HG03565 (cell line): Measurements from ENCODE around the gene NFE2L2.
"Not testable (repeated sequence)": the region's sequence is repeated elsewhere in the genome, so short reads cannot be mapped to it uniquely, and the experiment has no call there.

ENCODE experiments used
- ATAC-seq: cut with Tn5 transposase; IDR thresholded peaks from one replicate; pipeline ENCODE4 v1.9.1; 2021; ENCODE audit warnings: mild to moderate bottlenecking, moderate library complexity; ENCODE audit not compliant: unreplicated experiment

The NFE2L2 gene

DNA sequence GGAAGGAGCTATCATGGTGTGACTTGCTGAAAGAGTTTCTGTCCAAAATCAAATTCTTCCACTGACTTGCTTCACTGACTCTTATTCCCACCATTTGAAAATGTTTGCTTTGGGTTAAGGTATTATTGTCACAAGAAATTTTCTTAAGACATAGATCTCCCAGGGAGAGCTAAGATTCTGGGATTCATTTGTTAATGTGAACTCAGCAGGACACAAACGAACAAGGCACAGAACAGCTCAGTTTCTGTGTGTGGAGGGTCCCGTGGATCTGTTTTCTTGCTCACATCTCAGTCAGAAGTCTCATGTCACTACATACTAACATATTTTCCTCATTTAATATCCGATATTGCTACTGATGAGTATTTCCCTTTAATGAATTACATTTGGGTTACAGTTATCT is 60.1 kb downstream of the NFE2L2 start:
- no peak for ATAC-seq

DNA sequence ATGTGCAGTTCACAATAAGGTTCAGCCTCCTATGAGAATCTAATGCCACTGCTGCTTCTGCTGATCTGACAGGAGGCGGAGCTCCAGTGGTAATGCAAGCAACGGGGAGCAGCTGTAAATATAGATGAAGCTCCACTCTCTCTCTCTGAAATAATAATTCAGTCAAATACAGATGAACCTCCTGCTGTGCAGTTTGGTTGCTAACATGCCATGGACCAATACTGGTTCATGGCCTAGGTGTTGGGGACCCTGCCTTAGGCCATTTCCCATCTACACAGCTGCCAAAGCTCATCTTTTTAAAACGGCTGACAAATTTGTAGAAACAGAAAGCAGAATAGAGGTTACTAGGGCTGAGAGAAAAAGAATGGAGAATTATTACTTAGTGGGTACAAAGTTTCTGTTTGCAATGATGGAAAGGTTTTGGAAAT is 62.6 kb downstream of the NFE2L2 start:
- no peak for ATAC-seq

DNA sequence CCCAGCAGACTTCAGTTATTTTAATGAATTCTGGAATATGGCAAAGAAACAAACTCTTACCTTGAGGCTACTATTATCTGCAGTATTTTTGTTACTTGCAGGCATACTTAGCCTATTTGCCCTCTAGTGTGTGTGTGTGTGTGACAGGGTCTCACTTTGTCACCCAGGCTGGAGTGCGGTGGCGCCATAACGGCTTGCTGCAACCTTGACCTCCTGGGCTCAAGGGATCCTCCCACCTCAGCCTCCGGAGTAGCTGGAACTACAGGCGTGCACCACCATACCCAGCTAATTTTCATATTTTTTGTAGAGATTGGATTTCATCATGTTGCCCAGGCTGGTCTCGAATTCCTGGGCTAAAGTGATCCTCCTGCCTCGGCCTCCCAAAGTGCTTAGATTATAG is 64.1 kb downstream of the NFE2L2 start:
- not testable (repeated sequence) for ATAC-seq

DNA sequence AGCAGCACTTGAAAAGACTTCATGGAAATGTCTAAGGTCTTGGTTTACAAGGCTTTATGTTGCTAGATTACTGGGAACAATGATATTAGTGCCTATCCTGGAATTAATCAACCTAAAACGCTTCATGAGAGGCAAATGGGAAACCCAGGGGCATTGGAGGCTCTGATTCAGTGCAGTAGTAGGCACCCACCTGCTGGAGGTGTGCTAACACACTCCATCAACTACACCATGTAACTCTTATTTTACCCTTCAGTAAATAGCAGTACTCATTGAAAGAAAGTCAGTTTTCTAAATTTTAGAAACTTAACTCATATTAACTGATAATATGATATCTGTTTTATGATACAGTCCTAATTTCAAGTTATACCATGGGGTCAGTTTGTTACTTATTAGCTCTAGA is 69.3 kb downstream of the NFE2L2 start:
- no peak for ATAC-seq

GRCh38 chr2:177193240-177193639 is 71.3 kb downstream of the NFE2L2 start:
- ATAC-seq: no peak

GRCh38 chr2:177192788-177193187 is 71.7 kb downstream of the NFE2L2 start:
- ATAC-seq: no peak

DNA sequence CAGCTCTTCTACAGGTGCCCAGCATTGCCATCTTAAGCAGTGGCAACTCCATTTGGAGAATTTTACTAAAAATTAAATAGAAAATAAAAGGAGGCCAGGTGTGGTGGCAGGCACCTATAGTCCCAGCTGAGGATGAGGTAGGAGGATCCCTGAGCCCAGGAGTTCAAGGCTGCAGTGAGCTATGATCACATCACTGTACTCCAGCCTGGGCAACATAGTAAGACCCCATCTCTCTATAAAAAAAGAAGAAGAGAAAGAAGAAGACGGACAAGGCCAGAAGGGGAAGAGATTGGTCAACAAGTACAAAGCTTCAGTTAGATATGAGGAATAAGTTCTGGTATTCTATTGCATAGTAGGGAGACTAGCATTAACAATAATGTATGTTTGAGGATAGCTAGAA is 73.6 kb downstream of the NFE2L2 start:
- ATAC-seq: no peak

DNA sequence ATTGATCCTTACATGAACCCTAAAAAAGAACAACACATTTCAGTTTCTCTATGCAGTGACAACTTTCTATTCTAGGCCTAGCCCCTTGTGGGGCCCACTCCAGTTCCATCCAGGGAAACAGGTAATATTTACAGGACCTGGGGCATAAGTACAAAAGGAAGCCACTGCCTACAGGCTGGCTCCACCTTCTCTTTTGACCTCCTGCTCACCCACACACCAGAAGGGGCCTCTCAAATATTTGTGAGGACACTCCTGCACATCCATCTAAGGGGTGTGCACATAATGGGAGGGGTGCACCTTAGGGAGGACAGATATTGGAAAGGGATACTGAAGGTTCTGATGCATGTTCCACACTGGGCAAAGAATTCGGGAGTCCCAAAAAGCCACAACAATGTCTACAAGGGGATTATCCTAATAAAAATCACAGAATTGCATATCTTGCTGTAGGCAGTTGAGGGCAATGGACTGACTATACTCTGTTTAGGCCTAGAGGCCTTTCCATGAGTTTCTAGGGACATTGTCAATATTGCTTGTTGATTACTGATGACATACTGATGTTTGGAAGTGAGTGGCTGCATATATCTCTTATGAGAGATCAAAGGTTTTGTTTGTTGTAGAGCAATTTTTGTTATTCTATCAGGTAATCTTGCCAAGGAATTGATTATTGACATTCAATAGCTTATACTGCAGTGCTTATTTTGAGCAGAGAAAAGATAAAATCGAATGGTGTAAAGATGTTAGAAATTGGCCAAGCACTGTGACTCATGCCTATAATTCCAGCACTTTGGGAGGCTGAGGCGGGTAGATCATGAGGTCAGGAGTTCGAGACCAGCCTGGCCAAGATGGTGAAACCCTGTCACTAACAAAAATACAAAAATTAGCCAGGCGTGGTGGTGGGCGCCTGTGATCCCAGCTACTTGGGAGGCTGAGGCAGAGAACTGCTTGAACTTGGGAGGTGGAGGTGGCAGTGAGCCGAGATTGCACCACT is 75.8 kb downstream of the NFE2L2 start:
- ATAC-seq: no peak

DNA sequence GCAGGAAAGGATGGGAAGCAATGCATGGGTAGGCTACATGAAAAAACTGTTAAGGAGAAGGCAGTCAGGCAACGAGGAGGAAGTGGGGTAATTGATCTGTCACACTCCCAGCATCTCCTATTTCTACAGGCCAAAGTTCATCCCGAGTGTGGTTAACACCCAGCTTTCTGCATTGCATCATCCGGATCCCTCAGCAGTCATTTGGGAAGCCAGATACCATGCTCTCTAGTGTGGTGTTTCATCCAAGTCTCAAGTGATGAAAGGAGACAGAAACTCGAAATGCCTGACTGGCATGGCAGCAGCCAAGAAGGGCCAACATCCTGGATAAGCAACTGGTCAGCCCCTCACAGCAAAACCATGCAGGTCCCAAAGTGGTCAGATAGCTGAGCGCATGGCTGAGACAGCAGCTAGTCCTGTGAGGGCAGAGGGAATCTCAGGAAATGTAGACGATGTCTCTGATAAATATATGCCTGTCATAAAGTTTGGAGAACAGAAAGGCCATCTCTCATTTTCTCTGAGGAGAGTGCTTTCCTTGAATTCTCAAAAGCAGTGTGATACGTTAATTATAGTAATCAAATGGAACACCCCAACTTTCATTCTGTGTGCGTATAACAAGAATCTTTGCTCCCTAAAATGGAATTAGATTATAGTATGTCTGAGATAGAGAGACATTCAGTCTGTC is 76.8 kb downstream of the NFE2L2 start:
- ATAC-seq: no peak

- ATAC-seq: not testable (repeated sequence)
These were observed 78.5 kb downstream of the NFE2L2 start for GRCh38 chr2:177186038-177186437.

DNA sequence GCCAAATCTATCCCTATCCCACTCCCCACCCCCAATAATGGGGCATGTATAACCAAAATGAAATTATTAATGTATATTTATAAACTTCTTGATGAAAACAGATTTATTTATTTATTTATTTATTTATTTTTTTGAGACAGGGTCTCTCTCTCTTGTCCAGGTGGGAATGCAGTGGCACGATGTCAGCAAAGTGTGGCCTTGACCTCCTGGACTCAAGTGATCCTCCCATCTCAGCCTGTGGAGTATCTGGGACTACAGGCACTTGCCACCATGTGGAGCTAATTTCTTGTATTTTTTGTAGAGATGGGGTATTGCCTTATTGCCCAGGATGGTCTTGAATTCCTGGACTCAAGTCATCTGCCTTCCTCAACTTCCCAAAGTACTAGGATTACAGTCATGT is 79.9 kb downstream of the NFE2L2 start:
- no peak for ATAC-seq

DNA sequence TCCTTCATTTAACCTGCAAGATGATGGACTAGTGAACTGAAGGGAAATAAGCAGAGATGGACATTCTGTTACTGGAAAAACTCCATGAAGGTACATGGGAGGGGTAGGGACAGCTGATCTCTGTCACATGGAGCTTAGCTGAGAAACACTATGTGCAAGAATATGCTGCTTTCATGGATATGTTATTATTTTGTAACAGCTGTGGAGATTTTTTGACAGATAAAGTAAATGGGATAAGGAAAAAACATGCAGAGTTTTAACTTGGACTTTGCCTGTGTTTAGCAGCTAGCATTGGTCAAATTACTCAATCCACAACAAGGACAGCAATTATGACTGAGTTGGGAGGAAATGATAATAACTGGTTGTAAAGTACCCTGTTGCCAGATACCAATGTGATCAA is 80.7 kb downstream of the NFE2L2 start:
- no peak for ATAC-seq
